Endodermal cell (in vitro differentiated cells): ENCODE measurements around the gene SBF2. TPM values are rescaled to one million over a fixed set of nuclear protein-coding genes. Genes with fewer than 3 reads are reported as not detected.

Experiments
- DNase-seq: peaks from one replicate; pipeline ENCODE4 v3.0.0-alpha.2; 2017
- H3K27ac ChIP-seq: 2 replicates; pipeline ENCODE4 v1.5.1; 2013; ENCODE audit warnings: mild to moderate bottlenecking, low read depth, low read length, moderate library complexity
- H3K27me3 ChIP-seq: 2 replicates; pipeline ENCODE4 v1.6.1; 2013; ENCODE audit warnings: mild to moderate bottlenecking, low read length, moderate library complexity; ENCODE audit not compliant: insufficient read depth, control insufficient read depth, poor library complexity, severe bottlenecking
- H3K36me3 ChIP-seq: 2 replicates; pipeline ENCODE4 v1.7.0; 2013; ENCODE audit warnings: mild to moderate bottlenecking, low read length, moderate library complexity; ENCODE audit not compliant: control insufficient read depth, insufficient read depth
- H3K4me1 ChIP-seq: one replicate; pipeline ENCODE4 v1.7.0; 2013; ENCODE audit warnings: low read length; ENCODE audit not compliant: control insufficient read depth, insufficient read depth
- H3K4me3 ChIP-seq: 2 replicates; pipeline ENCODE4 v1.5.1; 2013; ENCODE audit warnings: mild to moderate bottlenecking, low read length, moderate library complexity
- H3K9ac ChIP-seq: 2 replicates; pipeline ENCODE4 v1.6.1; 2013; ENCODE audit warnings: mild to moderate bottlenecking, low read length, moderate library complexity; ENCODE audit not compliant: poor library complexity, severe bottlenecking; ENCODE audit errors: extremely low read depth
- H3K9me3 ChIP-seq: 2 replicates; pipeline ENCODE4 v1.6.1; 2013; ENCODE audit warnings: mild to moderate bottlenecking, low read length, moderate library complexity; ENCODE audit not compliant: control insufficient read depth
- H3K27ac Mint-ChIP-seq: 2 replicates; pipeline ENCODE4 v1.8.0; 2020; ENCODE audit warnings: mixed read lengths
- H3K27me3 Mint-ChIP-seq: 2 replicates; pipeline ENCODE4 v1.8.0; 2021; ENCODE audit warnings: mild to moderate bottlenecking, mixed read lengths; ENCODE audit not compliant: insufficient read depth
- H3K36me3 Mint-ChIP-seq: 2 replicates; pipeline ENCODE4 v1.8.0; 2020; ENCODE audit warnings: low read depth, mixed read lengths
- H3K4me1 Mint-ChIP-seq: 2 replicates; pipeline ENCODE4 v1.8.0; 2020; ENCODE audit warnings: mixed read lengths
- H3K4me3 Mint-ChIP-seq: 2 replicates; pipeline ENCODE4 v1.8.0; 2020; ENCODE audit warnings: mild to moderate bottlenecking, moderate library complexity, mixed read lengths
- H3K9me3 Mint-ChIP-seq: 2 replicates; pipeline ENCODE4 v1.8.0; 2020; ENCODE audit warnings: mild to moderate bottlenecking, mixed read lengths
- CTCF ChIP-seq: fragments of 200-600 bp; sonication (generic); conservative IDR thresholded peaks from 2 replicates; pipeline ENCODE4 v1.5.0; 2021; ENCODE audit warnings: antibody characterized with exemption, mild to moderate bottlenecking
- WGBS, 2 experiments: methylation state at CpG; one replicate each; pipeline versions ENCODE4 v1.1.5 to v1.1.7; 2013; ENCODE audit warnings: missing lambda C conversion rate in 2 of 2, mixed read lengths in 1 of 2; ENCODE audit not compliant: insufficient coverage in 1 of 2, insufficient read length in 1 of 2; 5-methylcytosine and 5-hydroxymethylcytosine counted together
- total RNA-seq, 2 donors: library from RNA; stranded (reverse); fragmentation: NEBNext Ultra II Directional in 1 of 2; extraction: Animal tissue kit (Norgen Biotek cat#: 25700) in 1 of 2; gene quantifications; 2 replicates in 1 of 2; 3 replicates in 1 of 2; pipeline ENCODE4 v1.2.1, GENCODE V29; 2021

Gene SBF2
- total RNA-seq, 2 donors from 2014 or later: 27.1 to 32.5 TPM

GRCh38 chr11:10325277-10326011 is 31.4 kb upstream of the SBF2 start:
- TF ChIP-seq CTCF: no peak
- H3K9ac ChIP-seq: no peak overlapping the region

GRCh38 chr11:10324474-10324873 is 30.5 kb upstream of the SBF2 start:
- H3K4me1 ChIP-seq: peaks cover 39% of the 10 kb centered on the region

More at GRCh38 chr11:10325277-10326011, 31.4 kb upstream of the SBF2 start:
- DNase-seq: no peak
- H3K27me3 ChIP-seq: no peaks in the 10 kb centered on the region
- Mint-ChIP-seq H3K27ac (no peak overlapping the region), H3K36me3 (no peaks in the 10 kb centered on the region), H3K4me3 (no peak overlapping the region), H3K27me3 (peaks cover 16% of the 10 kb centered on the region), H3K9me3 (no peaks in the 10 kb centered on the region), H3K4me1 (peaks cover 46% of the 10 kb centered on the region)
- H3K4me3 ChIP-seq: no peak overlapping the region
- H3K9me3 ChIP-seq: no peaks in the 10 kb centered on the region
- H3K36me3 ChIP-seq: no peaks in the 10 kb centered on the region
- H3K27ac ChIP-seq: no peak overlapping the region
- peaks cover 39% of the 10 kb centered on the region for H3K4me1 ChIP-seq
- 83% methylated on average over 4 to 6 of the region's 6 CpGs for WGBS, 2 experiments

GRCh38 chr11:10323793-10324170 is 29.8 kb upstream of the SBF2 start:
- no peak for TF ChIP-seq CTCF
- no peaks in the 10 kb centered on the region for H3K36me3 ChIP-seq
- WGBS, 2 experiments: 94 to 100% methylated on average over 1 of the region's 1 CpG
- H3K4me3 Mint-ChIP-seq: no peak overlapping the region
- H3K27ac ChIP-seq: no peak overlapping the region
- H3K4me1 Mint-ChIP-seq: peaks cover 46% of the 10 kb centered on the region
- no peaks in the 10 kb centered on the region for H3K9me3 Mint-ChIP-seq
- H3K27me3 Mint-ChIP-seq: peaks cover 31% of the 10 kb centered on the region
- peaks cover 5% of the 10 kb centered on the region for H3K27me3 ChIP-seq
- no peak overlapping the region for H3K27ac Mint-ChIP-seq
- H3K36me3 Mint-ChIP-seq: no peaks in the 10 kb centered on the region
- H3K4me1 ChIP-seq: peaks cover 38% of the 10 kb centered on the region
- H3K4me3 ChIP-seq: no peak overlapping the region
- no peak for DNase-seq
- H3K9ac ChIP-seq: no peak overlapping the region
- H3K9me3 ChIP-seq: no peaks in the 10 kb centered on the region

More at GRCh38 chr11:10324474-10324873, 30.5 kb upstream of the SBF2 start:
- Mint-ChIP-seq H3K4me3 (no peak overlapping the region), H3K4me1 (peaks cover 46% of the 10 kb centered on the region), H3K27me3 (peaks cover 25% of the 10 kb centered on the region), H3K9me3 (no peaks in the 10 kb centered on the region), H3K36me3 (no peaks in the 10 kb centered on the region), H3K27ac (no peak overlapping the region)
- TF ChIP-seq CTCF: no peak
- Histone ChIP-seq H3K27ac (no peak overlapping the region), H3K36me3 (no peaks in the 10 kb centered on the region), H3K9me3 (no peaks in the 10 kb centered on the region), H3K9ac (no peak overlapping the region), H3K4me3 (no peak overlapping the region), H3K27me3 (peaks cover 5% of the 10 kb centered on the region)
- WGBS, 2 experiments: 92 to 96% methylated on average over 3 of the region's 3 CpGs
- no peak for DNase-seq
